GM10266 (cell line): ENCODE results near the gene PAFAH2.

Experiments used
- DNase-seq: peaks from one replicate; pipeline ENCODE4 v3.0.0; 2012; ENCODE audit errors: extremely low spot score
- TF ChIP-seq, protein P1 (sequence below): IDR thresholded peaks from 2 replicates; pipeline ENCODE4 v1.5.1; 2012; ENCODE audit warnings: mild to moderate bottlenecking, low read depth; ENCODE audit not compliant: control insufficient read depth, insufficient read depth; ENCODE audit errors: missing control alignments

PAFAH2 gene

GRCh38 chr1:26029864-26030481, 32.1 kb upstream of the PAFAH2 start:
- DNase-seq: no peak
- TF ChIP-seq, protein P1, sequence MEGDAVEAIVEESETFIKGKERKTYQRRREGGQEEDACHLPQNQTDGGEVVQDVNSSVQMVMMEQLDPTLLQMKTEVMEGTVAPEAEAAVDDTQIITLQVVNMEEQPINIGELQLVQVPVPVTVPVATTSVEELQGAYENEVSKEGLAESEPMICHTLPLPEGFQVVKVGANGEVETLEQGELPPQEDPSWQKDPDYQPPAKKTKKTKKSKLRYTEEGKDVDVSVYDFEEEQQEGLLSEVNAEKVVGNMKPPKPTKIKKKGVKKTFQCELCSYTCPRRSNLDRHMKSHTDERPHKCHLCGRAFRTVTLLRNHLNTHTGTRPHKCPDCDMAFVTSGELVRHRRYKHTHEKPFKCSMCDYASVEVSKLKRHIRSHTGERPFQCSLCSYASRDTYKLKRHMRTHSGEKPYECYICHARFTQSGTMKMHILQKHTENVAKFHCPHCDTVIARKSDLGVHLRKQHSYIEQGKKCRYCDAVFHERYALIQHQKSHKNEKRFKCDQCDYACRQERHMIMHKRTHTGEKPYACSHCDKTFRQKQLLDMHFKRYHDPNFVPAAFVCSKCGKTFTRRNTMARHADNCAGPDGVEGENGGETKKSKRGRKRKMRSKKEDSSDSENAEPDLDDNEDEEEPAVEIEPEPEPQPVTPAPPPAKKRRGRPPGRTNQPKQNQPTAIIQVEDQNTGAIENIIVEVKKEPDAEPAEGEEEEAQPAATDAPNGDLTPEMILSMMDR: no peak

- DNase-seq: no peak
- TF ChIP-seq, protein P1: no peak
These were observed 31.4 kb upstream of the PAFAH2 start for GRCh38 chr1:26029054-26029863.

DNA sequence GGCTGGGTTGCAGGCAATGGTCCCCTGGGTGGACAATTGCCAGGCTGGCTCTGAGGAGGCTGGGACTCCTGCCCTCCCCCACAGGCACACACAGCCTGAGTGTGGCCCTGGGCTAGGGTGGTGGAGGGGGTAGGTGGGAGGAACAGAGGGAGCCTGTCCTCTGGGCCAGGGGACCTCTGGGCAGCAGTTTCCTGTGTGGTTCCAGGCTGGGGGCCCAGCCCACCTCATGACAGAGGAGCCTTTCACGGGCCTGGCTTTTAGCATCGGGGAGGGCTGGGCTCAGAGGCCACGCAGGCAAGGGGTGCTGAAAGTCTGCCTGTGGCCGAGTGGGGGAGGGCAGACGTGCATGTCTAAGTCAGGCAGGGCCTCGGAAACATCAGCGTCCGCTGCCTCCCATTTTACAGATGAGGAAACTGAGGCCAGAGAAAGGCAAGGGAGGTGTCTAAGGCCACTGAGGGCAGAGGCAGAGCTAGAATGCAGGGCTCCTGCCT, 30.7 kb upstream of the PAFAH2 start:
- TF ChIP-seq, protein P1: no peak
- no peak for DNase-seq

DNA sequence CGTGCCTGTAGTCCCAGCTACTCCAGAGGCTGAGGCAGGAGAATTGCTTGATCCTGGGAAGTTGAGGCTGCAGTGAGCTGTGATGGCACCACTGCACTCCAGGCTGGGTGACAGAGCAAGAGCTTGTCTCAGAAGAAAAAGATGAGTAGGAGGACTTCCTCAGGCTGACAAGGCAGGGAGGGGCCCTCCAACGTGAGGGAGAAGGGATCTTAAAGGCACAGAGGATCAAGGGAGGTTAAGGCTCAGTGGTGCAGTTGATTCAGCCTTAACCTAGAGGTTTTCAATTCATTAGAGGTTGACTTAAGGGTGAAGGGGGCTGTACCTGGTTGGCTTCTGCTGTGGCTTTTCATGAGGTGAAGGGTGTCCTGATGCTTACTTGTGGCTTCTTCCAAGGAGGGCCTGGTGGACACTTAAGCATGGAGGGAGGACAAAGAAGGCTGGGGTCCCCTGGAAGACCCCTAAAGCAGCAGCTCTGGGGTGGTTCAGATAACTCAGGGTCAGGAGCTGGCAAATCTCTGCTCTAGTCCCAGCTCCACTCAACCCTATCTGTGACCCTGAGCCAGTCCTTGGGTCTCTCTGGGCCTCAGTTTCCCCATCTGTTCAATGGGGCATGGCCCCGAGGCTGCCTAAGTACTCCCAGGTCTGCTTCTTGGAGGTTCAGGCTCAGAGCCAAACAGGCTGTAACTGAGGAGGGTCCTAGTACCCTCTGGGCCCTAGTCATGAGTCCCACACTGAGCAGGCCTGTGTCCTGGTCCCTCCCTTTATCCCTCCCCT, 30.0 kb upstream of the PAFAH2 start:
- no peak for DNase-seq
- TF ChIP-seq, protein P1: no peak

GRCh38 chr1:26025517-26025916, 27.7 kb upstream of the PAFAH2 start:
- TF ChIP-seq, protein P1: no peak
- no peak for DNase-seq

DNA sequence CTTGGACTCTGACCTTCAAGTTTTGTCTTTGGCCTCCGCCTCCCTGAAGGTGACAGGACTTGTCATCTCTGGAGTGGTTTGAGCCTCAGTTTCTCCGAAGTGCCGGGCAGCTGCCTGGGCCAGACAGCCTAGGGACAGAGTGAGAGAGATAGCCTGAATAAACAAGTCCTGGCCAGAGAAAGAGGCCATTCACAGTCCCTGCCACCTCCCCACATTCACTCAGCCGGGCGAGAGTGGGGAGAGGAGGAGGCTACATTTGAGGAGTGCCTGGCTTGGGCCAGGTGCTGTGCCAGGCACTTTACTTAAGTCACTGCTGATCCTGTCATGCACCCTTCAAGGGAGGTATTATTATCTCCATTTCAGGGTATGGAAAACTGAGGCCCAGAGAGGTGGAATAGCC, 27.2 kb upstream of the PAFAH2 start:
- no peak for DNase-seq
- TF ChIP-seq, protein P1: no peak

DNA sequence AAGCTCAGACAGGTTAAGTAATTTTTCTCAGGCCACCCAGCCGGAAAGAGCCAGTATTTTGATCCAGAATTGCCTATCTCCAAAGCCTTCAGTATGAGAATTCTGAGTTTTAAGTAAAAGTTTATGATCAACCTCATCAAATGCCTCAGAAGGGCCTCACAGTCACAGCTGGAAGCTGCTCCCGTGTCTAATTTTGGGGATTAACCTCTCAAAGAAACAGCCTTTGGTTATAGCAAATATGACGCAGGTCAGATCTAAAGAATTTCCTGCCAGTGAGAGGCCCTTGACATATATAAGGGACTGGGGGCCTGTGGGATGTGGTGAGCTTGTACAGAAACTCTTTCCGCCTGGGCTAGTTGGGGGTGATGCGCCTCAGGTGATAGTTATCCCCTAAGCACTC, 26.0 kb upstream of the PAFAH2 start:
- TF ChIP-seq, protein P1: no peak
- no peak for DNase-seq
